GM10248 (cell line): ENCODE results near the gene EPAS1.

Experiments used
- CTCF ChIA-PET: fragments of 300-600 bp; sonication (Branson Sonifier 250); formaldehyde crosslinking; extraction: SDS; loops from one replicate; lab custom pipeline; 2021; ENCODE audit warnings: antibody characterized with exemption; lab: Yijun Ruan, JAX
- POLR2A ChIA-PET: fragments of 350-650 bp; sonication (Branson Sonifier 250); formaldehyde crosslinking; extraction: SDS; loops from one replicate; lab custom pipeline; 2020; ENCODE audit warnings: antibody characterized with exemption; lab: Yijun Ruan, JAX
- DNase-seq: peaks from one replicate; pipeline ENCODE4 v3.0.0; 2012; ENCODE audit errors: extremely low spot score
- TF ChIP-seq, protein P1 (sequence below): IDR thresholded peaks from 2 replicates; pipeline ENCODE4 v1.5.1; 2012; ENCODE audit warnings: mild to moderate bottlenecking, low read depth; ENCODE audit errors: extremely low read depth, missing control alignments, control extremely low read depth

Gene EPAS1

DNA sequence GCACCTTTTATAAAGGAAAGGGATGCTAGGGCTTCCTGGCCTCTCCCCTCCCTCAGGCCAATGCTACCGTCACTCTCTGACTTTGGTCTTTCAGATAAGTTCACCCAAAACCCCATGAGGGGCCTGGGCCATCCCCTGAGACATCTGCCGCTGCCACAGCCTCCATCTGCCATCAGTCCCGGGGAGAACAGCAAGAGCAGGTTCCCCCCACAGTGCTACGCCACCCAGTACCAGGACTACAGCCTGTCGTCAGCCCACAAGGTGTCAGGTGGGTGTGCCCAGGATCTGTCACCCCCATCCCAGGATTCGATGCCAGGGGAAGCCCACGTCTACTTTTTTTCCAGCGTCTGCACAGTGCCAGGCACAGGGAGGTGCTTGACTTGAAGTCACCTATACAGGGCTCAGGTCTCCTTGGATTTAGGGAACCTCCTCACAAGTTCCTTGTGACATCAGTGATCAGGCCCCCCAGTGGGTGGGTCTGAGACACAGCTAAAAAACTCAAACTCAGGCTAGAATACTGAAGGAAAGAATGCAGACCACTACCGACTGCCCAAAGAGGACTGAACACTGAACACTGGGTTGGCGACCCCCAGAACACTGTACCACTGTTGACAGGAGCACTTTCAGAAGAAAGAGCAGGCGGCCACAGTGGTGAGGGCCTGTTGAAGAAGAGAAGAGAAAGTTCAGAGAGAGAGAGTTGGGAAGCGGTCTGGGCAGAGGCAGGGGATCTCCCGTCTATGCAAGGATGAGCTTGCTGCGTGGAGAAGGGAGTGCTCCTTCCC is 85.3 kb downstream of the EPAS1 start:
- TF ChIP-seq, protein P1, sequence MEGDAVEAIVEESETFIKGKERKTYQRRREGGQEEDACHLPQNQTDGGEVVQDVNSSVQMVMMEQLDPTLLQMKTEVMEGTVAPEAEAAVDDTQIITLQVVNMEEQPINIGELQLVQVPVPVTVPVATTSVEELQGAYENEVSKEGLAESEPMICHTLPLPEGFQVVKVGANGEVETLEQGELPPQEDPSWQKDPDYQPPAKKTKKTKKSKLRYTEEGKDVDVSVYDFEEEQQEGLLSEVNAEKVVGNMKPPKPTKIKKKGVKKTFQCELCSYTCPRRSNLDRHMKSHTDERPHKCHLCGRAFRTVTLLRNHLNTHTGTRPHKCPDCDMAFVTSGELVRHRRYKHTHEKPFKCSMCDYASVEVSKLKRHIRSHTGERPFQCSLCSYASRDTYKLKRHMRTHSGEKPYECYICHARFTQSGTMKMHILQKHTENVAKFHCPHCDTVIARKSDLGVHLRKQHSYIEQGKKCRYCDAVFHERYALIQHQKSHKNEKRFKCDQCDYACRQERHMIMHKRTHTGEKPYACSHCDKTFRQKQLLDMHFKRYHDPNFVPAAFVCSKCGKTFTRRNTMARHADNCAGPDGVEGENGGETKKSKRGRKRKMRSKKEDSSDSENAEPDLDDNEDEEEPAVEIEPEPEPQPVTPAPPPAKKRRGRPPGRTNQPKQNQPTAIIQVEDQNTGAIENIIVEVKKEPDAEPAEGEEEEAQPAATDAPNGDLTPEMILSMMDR: no peak
- ChIA-PET POLR2A (no interaction called here), CTCF (no interaction called here)

DNA sequence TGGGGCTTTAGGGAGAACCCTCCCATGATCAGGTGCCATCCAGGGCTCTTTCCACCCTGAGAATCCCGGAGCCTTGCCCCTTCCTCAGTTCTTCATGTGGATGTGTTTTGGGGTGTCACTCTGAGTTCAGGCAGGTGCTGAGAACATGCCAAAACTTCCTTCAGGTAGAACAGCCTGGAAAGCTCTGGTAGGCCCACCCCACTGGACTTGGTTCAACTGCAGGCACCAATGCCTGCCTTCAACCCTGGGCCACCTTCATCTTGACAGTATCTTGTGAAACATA is 85.8 kb downstream of the EPAS1 start:
- DNase-seq: no peak
- TF ChIP-seq, protein P1: no peak
- CTCF ChIA-PET: no interaction called here
- POLR2A ChIA-PET: no interaction called here

More for the DNA sequence above, 85.3 kb downstream of the EPAS1 start:
- no peak for DNase-seq

DNA sequence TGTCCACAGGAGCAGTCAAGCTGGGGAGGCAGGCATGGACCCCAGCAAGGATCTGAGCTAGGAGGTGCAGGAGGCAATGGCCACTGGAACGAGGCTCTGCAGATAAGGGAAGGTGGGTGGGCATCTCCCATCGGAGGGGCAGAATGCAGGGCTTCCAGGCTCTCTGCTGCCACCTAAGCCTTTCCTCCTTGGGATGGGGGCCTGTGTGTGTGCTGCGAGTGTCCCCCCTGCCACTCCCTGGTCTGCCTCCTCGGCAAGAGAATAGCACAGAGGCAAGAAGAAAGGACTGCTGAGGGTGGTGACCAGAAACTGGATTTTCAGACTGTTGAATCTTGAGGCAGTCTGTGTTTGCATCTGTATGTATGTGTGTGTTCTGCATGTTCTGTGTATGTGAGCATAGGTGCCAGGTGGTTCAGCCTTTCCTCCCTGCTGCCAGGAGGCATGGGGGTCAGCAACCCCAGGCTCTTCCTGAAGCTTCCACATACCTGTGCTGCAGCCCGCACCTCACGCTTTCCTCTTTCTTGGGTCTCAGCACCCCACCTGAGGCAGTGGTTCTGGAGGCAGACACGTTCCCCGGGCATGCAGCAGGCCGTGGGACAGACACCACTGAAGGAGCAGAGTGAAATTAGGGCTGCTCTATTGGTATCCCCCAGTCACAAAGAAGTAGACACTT is 86.7 kb downstream of the EPAS1 start:
- DNase-seq: no peak
- ChIA-PET POLR2A (no interaction called here), CTCF (no interaction called here)
- TF ChIP-seq, protein P1: no peak

DNA sequence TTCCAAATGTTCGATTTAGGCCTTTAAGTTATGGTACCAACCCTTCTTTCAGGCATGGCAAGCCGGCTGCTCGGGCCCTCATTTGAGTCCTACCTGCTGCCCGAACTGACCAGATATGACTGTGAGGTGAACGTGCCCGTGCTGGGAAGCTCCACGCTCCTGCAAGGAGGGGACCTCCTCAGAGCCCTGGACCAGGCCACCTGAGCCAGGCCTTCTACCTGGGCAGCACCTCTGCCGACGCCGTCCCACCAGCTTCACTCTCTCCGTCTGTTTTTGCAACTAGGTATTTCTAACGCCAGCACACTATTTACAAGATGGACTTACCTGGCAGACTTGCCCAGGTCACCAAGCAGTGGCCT is 87.2 kb downstream of the EPAS1 start:
- CTCF ChIA-PET: no interaction called here
- no peak for DNase-seq
- POLR2A ChIA-PET: no interaction called here
- TF ChIP-seq, protein P1: no peak

DNA sequence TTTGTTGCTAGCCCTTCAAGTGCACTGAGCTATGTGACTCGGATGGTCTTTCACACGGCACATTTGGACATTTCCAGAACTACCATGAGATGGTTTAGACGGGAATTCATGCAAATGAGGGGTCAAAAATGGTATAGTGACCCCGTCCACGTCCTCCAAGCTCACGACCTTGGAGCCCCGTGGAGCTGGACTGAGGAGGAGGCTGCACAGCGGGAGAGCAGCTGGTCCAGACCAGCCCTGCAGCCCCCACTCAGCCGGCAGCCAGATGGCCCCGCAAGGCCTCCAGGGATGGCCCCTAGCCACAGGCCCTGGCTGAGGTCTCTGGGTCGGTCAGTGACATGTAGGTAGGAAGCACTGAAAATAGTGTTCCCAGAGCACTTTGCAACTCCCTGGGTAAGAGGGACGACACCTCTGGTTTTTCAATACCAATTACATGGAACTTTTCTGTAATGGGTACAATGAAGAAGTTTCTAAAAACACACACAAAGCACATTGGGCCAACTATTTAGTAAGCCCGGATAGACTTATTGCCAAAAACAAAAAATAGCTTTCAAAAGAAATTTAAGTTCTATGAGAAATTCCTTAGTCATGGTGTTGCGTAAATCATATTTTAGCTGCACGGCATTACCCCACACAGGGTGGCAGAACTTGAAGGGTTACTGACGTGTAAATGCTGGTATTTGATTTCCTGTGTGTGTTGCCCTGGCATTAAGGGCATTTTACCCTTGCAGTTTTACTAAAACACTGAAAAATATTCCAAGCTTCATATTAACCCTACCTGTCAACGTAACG is 88.8 kb downstream of the EPAS1 start:
- POLR2A ChIA-PET: no interaction called here
- DNase-seq: no peak
- TF ChIP-seq, protein P1: no peak
- CTCF ChIA-PET: interaction anchor here (0.8 to 1.6 kb wide), 3 partner anchors 11 to 393 kb away, joined by 3 to 4 read pairs (median 3); no protein-coding TSS in a partner anchor

DNA sequence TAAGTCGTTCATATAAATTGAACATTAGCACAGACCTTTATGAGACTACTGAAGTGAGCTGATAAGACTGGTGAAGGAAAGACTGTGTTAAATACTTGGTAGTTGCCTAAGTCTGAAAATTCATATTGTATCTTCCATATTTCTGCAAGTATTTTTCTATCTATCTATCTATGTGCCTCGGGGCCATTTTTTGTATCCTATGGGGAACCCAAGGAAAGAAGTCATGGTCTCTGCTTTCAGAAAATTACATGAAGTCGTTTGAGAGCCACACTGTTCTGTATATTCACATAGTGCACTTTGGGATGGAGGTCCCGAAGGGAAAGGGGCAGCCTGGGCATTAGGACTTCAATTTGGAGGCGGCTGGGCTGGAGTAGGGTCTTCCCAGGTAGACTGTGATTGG is 89.6 kb downstream of the EPAS1 start:
- ChIA-PET POLR2A (no interaction called here), CTCF (interaction anchor here (0.8 to 1.6 kb wide), 3 partner anchors 10 to 394 kb away, joined by 3 to 4 read pairs (median 3); no protein-coding TSS in a partner anchor)
- TF ChIP-seq, protein P1: no peak
- DNase-seq: no peak
